SHP77 (cell line): ENCODE measurements around the gene LPCAT4.
"Not testable (repeated sequence)": the region's sequence is repeated elsewhere in the genome, so short reads cannot be mapped to it uniquely, and the experiment has no call there.

Experiments used
- DNase-seq, 2 experiments: peaks; one replicate each; lab custom pipeline; 2025; lab: John Stamatoyannopoulos, UW

The LPCAT4 gene, protein sequence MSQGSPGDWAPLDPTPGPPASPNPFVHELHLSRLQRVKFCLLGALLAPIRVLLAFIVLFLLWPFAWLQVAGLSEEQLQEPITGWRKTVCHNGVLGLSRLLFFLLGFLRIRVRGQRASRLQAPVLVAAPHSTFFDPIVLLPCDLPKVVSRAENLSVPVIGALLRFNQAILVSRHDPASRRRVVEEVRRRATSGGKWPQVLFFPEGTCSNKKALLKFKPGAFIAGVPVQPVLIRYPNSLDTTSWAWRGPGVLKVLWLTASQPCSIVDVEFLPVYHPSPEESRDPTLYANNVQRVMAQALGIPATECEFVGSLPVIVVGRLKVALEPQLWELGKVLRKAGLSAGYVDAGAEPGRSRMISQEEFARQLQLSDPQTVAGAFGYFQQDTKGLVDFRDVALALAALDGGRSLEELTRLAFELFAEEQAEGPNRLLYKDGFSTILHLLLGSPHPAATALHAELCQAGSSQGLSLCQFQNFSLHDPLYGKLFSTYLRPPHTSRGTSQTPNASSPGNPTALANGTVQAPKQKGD

DNA sequence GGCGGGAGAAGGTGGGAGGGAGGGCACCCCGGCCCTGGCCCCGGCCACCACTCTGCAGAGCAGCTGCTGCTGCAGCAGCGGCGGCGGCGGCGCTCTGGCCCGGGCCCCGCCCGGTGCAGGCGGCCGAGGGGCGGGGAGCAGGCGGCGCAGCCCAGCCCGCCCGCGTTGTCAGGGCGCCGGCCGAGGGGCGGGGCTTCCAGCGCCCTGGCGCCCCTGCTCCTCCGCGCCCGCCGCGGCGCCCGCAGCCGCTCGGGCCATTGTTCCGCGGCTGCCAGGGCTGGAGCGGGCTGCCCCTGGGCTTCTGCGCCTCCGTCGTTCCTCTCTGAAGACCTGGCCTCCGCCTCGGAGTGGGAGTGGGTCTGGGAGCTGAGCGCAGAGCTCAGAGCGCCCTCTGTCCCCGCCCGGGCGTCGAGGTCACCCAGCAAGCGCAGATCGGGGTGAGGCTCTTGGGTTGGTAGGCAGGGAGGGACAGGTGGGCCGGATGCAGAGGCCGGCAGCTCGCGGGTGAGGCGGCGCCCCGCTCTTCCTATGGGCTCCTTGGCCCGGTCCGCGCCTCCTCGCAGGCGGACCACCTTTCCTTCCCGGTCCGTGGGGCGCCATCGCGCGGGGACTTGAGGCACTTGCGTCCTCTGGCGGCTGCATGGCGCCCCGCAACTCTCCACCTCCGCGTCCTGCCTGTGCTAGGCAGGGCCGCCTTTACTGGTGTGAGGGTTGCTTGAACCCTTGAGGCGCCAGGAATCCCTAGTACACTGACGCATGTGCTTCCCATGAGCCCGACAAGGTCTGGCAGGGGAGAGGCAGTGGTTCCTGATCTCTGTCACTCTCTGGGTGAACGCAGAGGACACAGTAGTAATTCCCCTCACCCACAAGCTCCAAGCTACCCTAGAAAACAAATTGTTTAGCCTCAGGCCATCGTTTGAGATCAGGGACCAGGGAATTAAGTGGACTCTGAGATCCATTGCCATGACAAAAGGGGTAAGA is at the start of gene LPCAT4:
TSS of gene LPCAT4 (minus strand) at position 96 of the 981 bp plus-strand sequence. CDS start 96 bp downstream, outside the sequence.
- DNase-seq: peak; percentile 72 to 87

DNA sequence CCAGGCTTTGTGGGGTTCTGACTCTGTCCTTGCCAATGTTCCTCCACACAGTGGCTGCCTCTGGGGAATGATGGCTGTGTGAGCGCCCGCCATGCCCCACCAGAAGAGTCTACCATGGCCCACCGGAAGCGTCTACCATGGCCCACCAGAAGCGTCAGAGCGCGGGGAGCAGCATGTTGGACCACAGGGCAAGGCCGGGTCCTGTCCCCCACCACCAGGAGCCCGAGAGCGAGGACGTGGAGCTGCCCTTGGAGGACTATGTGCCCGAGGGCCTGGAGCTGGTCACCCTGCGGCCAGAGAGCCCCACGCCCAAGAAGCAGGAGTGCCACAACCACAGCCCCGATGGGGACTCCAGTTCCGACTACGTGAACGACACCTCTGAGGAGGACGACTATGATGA is 42.5 kb upstream of the LPCAT4 start:
- not testable (repeated sequence) for DNase-seq

DNA sequence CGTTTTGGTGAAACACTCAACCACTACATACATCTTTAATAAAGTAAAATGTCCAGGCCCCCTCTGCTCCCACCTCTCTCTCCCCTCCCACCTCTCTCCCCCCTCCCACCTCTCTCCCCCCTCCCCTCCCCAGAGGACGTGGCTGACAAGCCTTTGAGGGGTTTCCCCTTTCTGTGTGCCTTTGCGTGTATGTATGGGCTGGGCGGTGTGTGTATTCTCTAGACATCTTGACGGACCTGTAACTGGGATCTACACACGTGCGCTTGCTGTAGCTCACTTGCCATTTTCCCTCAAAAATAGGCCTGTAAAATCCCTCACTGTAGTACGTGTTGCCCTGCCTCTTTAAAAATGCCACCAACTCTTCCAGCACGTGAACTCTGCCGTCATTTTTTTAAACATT is 42.0 kb upstream of the LPCAT4 start:
- not testable (repeated sequence) for DNase-seq

DNA sequence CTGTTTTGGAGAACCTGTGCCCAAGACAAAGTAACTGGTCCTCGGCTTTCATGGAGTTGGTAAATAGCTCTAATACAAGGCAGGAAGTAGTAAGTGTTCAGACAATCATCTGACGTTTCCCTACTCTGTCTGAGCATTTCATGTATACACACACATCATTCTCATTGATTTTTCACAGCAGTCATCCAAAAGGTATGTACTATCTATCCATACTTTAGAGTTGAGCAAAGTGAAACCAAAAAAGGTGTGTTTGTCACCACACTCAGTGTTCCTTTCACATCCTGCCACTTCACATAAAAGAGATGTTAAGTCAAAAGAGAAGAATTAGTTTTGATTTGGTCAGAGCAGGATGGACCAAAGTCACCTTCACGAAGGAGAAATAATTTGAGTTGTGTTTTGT is 36.9 kb upstream of the LPCAT4 start:
- DNase-seq: not testable (repeated sequence)

DNA sequence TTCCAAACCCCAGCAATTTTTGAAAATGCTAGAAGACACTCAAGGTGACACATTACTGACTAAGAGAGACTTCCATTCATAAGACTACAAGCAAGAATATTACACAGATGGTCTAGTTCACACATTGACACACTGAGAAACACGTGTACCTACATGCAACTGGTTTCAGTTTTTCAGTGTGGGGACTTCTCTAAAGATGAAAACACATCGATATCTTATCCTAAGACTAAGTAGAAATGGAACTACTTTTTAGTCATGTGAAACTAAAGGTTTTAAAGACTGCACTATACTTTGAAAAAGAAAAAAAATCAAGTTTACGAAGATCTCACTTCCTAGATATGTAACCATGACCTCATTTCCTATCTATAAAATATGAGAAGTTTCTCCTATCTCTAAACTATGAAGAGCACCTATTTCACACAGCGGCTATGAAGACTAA is 36.2 kb upstream of the LPCAT4 start:
- DNase-seq: not testable (repeated sequence)

DNA sequence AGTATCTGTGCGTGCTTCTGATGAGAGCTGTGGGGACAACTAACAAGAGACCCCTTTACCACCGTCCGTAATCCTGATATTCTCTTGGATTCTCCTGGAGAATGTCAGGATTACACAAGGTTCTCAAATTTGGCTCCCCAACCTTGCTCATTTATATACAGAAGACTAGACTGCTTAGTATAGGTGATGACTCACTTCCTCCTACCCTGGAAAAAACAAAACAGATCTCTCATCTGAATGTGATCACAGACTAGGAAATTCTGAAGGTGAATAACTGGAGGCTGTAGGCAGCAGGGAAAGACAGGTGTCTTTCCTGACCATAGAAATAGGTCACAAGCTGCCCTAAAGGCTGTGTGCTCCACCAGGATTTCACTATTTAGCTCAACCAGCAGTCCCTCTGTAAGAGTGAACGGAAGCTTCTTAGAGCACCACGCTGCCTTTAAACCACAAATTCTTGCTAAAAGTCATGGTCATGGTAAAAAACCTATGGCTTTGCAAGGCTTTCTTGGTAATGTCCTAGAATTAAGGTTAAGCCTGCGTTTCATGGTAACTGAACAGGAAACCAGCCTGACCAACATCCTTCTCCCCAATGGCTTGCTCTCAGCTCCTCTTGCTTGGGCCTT is 30.8 kb upstream of the LPCAT4 start:
- not testable (repeated sequence) for DNase-seq

DNA sequence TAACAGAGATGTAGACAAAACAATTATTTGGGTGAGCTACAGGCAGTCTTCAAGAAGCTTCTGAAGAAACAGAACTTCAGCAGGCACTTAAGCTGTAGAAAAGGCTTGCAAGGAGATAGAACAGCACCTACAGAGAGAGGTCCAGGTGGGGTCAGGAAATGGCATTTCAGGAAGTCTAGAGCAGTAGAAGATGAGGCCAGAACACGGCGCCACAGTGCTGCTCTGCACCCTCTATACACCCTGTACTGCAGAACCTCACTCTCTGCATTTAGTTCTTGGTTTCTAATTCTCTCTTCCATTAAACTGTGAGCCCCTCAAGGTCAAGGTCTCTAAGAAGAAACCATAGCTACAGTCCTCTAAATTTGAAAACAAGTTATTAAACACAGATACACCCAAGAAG is 26.0 kb upstream of the LPCAT4 start:
- not testable (repeated sequence) for DNase-seq

DNA sequence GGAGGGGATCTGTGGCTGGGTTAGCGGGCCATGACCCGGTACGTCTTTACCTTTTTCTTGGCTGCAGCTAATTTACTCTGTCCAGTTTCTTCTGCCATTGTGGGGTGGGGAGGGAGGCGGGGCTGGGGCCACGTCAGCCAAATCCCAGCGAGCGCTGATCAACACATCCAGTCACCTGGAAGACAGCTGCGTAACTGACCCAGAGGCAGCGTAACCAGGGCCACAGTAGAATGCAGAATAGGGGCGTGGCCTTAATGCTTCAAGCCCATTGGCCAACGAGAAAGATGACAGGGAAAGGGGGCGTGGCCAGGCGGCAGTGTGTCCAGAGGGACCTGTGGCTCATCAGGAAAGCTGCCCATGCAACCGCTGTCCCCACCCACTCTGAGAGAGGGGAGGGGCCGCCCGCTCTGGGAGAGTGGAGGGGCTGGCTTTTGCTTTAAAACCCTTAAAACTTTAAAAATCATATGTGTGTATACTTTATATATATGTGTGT is 22.6 kb upstream of the LPCAT4 start:
- DNase-seq: not testable (repeated sequence)

DNA sequence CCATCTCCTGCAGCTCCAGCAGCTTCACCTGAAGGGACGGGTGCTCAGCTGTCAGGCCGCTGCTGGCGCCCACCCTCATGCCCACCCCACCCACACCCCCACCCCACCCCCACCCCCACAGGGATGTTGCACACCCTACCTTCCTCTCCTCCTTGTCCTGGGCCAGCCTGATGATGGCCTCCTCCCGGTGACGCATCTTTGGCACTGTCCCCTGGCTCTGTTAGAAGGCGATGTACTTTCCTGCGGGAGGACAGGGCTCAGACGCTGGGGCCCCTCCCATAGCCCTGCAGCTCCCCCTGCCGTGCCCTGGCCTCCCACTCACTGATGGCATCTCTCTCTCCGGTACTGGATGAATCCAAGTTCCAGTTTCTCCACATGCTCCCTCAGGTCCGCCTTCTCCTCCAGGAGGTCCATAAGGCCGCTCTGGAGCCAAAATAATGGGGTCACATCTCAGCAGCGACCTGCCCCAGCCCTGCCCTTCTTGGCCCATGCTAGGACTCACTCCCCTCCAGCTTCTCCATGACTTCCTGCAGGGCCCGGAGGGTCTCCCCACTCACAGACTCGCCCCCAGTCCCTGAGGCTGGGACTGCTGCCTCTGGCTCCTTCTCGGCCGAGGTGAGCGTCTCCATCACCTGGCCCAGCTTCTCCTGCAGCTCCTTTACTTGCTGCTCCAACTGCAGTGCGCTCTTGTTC is 15.0 kb upstream of the LPCAT4 start:
- not testable (repeated sequence) for DNase-seq

DNA sequence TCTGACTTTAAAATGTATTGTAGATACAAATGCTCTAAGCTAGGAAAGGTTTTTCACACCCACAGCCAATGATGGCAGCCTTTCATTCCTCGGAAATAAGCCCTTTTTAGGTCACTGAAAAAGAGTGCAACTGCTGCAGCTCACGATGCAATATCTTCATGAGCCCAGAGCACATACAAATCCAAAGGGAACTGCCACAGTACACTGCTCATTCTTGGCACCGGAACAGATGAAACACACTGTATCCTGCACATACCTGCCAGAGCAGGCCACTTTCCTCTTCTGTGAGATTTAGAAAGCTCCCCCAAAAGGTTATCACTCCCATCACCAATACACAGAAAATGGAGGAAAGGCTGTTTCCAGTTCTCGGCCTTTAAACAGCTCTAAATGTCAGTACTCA is 13.5 kb upstream of the LPCAT4 start:
- not testable (repeated sequence) for DNase-seq

DNA sequence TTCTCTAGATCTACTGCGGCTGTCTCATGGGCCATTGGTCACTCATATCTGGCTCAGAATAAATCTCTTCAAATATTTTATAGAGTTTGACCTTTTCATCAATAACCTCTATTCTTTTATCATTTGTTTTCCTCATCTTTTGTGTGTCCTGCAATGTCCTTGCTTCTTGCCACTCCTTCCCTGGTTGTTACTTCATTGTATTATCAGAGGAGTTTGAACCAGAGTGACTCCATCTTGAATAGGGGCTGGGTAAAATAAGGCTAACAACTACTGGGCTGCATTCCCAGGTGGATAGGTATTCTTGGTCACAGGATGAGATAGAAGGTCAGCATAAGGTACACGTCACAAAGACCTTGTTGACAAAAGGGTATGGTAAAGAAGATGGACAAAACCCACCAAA is 9.9 kb upstream of the LPCAT4 start:
- DNase-seq: no peak

DNA sequence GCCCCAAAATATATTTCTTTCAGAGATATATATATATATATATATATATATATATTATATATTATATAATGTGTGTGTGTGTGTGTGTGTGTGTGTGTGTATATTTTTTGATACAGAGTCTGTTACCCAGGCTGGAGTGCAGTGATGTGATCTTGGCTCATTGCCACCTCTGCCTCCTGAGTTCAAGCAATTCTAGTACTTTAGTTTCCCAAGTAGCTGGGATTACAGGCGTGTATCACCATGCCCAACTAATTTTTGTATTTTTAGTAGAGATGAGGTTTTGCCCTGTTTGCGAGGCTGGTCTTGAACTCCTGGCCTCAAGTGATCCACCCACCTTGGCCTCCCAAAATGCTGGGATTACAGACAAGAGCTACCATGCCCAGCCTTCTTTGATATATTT is 8.5 kb upstream of the LPCAT4 start:
- not testable (repeated sequence) for DNase-seq

DNA sequence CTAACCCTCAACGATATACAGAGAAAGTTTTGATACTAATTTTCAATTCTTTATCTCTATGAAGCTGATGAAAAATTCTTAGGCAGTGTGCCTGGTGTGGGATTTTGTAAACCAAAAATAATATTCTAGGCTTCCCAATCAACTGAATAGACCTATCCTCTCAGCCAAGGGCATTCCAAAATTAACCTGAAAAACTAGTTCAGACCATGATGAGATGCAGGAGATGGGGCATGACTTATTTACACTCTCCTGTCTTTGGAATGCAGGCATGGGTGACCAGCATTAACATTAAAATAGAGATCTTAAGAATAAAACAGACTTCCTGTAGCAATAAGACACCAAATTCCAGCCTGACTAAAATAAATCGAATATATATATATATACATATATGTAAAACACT is 7.8 kb upstream of the LPCAT4 start:
- no peak for DNase-seq

DNA sequence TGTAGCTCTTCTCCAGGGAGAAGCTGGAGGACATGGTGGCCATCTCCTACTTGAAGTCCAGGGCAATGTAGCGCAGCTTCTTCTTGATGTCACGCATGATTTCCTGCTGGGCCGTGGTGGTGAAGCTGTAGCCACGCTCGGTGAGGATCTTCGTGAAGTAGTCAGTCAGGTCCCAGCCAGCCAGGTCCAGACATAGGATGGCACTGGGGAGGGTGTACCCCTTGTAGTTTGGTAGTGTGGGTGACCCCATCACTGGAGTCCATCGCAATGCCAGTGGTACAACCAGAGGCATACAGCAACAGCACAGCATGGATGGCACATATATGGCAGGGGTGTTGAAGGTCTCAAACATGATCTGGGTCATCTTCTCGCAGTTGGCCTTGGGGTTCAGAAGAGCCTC is 7.0 kb upstream of the LPCAT4 start:
- DNase-seq: no peak

DNA sequence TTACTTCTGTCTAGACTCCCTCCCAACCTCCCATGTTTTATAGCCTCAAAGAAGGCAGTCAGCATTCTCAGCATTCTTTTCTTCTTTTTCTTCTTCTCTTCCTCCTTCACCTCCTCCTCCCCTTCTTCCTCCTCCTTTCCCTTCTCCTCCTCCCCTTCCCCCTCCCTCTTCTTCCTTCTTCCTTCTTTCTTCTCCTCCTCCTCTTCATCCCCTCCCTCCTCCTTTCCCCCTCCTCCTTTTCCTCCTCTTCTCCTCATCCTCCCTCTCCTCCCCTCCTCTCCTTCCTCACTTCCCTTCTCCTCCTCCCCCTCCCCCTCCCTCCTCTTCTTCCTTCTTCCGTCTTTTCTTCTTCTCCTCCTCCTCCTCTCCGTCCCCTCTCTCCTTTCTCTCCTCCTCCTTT is 3.6 kb upstream of the LPCAT4 start:
- no peak for DNase-seq

DNA sequence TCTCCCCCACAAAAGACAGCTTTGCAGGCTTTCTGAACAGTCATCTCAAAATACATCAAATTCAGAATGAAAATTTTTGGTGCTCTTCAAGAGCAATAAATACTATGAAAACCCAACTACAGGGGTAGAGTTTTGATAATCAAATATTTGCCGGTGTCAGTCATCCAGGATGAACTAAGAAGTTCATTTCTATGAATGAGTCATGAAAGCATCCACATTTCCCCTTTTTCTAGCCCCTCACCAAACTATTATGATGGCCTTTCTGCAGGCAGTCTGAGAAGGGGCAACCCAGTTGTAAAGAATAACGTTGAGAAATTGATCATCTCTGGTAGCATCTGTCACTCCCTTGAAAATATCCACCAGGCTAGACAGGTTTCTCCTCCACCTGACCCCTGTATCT is 3.1 kb upstream of the LPCAT4 start:
- DNase-seq: no peak

DNA sequence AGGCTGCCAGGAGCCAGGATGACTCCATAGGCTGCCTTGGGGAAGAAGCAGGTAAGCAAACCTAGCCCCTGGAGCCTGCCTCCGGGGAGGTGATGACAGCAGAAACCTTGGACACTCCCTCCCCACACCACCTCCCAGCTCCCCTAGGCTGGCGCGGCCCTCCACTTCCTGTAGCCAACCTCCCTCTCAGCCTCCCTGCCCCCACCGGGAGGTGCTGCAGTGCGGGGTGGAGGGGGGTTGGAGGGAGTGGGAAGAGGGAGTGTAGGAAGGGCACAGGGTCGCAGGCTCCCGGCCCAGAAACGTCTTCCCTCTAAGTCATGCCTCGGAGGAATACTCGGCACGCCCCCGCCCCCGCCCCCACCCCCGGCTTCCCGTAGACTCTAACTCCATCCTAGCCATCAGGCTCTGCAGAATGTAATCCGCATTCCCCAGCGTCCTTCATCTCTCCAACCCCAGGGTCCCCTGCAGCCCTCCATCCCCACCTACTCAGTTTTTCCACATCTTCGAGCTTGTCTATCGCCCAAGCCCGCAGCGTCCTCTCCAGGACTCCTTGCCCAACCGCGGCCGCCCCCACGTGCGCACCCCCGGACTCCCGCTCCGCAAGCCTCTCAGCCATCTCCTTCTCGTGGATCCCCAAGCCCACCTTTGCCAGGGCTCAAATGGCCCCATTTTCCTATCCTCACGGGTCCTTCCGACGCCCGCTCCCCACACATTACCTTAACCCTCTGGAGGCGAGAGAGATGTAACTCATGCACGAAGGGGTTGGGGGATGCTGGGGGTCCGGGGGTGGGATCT is 528 bp downstream of the LPCAT4 start:
- DNase-seq: peak; percentile 55 to 79

DNA sequence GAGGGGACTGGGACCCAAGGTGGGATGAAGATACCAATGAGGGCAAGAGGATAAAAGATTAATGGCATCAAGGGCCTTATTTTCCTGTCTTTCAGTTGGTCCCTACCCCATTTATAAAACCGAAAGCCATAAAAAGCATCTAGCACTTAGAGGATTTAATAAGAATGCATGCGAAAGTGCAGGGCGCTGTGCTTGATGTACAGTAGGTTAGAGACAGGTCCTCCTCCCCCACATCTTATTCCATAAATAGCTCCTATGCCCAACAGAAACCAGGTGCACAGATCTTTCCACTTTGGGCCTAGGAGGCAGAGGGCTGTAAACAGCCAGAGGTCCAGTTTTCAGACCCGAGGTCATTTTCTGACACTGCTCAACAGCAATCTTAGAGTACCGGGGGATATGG is 1.2 kb downstream of the LPCAT4 start:
- DNase-seq: no peak

DNA sequence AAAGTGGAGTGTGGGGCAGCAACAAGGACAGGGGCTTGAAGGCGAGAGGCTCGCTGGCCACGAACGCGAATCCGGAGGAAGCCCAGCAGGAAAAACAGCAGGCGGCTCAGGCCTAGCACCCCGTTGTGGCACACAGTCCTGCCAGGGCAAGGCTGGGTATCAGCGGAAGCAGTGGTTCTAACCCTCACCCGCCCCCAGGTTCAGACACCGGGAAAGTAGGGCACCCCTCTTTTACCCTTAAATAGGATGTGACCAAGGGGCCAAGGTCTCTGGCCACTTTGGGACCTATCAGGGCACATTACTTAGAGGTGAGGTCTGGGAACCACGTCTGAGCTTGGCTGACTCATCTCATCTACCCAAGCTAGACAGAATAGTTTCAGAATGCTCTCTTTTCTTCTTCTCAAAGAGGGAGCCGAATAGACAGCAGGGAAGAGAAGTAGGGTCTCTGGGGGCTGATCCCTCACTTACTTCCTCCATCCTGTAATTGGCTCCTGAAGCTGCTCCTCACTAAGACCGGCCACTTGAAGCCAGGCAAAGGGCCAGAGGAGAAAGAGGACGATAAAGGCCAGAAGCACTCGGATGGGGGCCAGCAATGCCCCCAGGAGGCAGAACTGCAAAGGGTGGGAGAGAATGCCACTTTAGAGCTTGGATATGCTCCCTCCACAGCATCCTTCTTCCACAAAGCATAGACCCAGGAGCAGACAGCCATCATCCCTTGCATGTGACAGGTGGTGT is 1.7 kb downstream of the LPCAT4 start:
- DNase-seq: no peak

DNA sequence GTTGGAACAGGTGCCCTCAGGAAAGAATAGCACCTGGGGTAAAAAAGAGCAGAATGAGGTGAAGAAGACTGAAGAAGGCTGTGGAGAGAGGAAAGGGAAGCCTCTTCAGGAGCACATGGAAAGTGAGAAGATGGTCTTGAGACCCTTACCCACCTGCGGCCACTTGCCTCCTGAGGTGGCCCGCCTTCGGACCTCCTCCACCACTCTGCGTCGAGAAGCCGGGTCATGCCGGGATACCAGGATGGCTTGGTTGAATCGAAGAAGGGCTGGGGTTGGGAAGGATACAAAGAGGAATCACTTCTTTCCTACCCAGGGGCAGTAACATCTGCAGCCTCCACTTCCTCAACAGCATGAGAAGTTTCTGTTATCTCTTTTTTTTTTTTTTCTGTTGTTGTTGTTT is 3.0 kb downstream of the LPCAT4 start:
- DNase-seq: no peak
